KMS-11 (cell line): Measurements from ENCODE around the gene FTH1.

Experiments used
- H2AFZ ChIP-seq: fragments of 200-600 bp; sonication (generic); 2 replicates; pipeline ENCODE4 v1.6.1; 2016; ENCODE audit warnings: antibody characterized with exemption, mixed run types, low read depth
- H3K27ac ChIP-seq: fragments of 200-600 bp; sonication (generic); 2 replicates; pipeline ENCODE4 v1.6.1; 2016; ENCODE audit warnings: mild to moderate bottlenecking, mixed run types
- H3K27me3 ChIP-seq: fragments of 200-600 bp; sonication (generic); 2 replicates; pipeline ENCODE4 v1.6.1; 2017; ENCODE audit warnings: mild to moderate bottlenecking, low read depth, mixed run types, moderate library complexity; ENCODE audit not compliant: insufficient read depth
- H3K36me3 ChIP-seq: fragments of 200-600 bp; sonication (generic); 2 replicates; pipeline ENCODE4 v1.6.1; 2017; ENCODE audit warnings: mild to moderate bottlenecking, mixed run types; ENCODE audit not compliant: insufficient read depth
- H3K4me1 ChIP-seq: fragments of 200-600 bp; sonication (generic); 2 replicates; pipeline ENCODE4 v1.6.1; 2016; ENCODE audit warnings: mild to moderate bottlenecking, low read depth, mixed run types; ENCODE audit not compliant: poor library complexity, severe bottlenecking
- H3K4me2 ChIP-seq: fragments of 200-600 bp; sonication (generic); 2 replicates; pipeline ENCODE4 v1.7.0; 2016; ENCODE audit warnings: mild to moderate bottlenecking, mixed run types
- H3K4me3 ChIP-seq: fragments of 200-600 bp; sonication (generic); IDR thresholded peaks from 2 replicates; pipeline ENCODE4 v1.6.1; 2017; ENCODE audit warnings: low read depth, low read length, mixed read lengths; ENCODE audit not compliant: insufficient read depth
- H3K79me2 ChIP-seq: fragments of 200-600 bp; sonication (generic); 2 replicates; pipeline ENCODE4 v1.6.1; 2016; ENCODE audit warnings: low read depth, mixed run types; ENCODE audit not compliant: insufficient read depth
- H3K9ac ChIP-seq: fragments of 200-600 bp; sonication (generic); 2 replicates; pipeline ENCODE4 v1.6.1; 2016; ENCODE audit warnings: mild to moderate bottlenecking, mixed run types
- H4K20me1 ChIP-seq: fragments of 200-600 bp; sonication (generic); 2 replicates; pipeline ENCODE4 v1.6.1; 2016; ENCODE audit warnings: mild to moderate bottlenecking, mixed run types; ENCODE audit not compliant: insufficient read depth
- CTCF ChIP-seq: fragments of 200-600 bp; sonication (generic); conservative IDR thresholded peaks from 2 replicates; pipeline ENCODE4 v1.6.1; 2017; ENCODE audit warnings: low read depth, mild to moderate bottlenecking, antibody characterized with exemption, low read length, moderate library complexity, mixed read lengths

Gene FTH1

GRCh38 chr11:61927501-61927900 is 39.9 kb downstream of the FTH1 start:
- Histone ChIP-seq H3K4me2 (no peak overlapping the region), H4K20me1 (no peaks in the 10 kb centered on the region), H3K4me3 (no peak overlapping the region), H3K9ac (no peak overlapping the region), H3K27ac (no peak overlapping the region), H3K27me3 (no peaks in the 10 kb centered on the region), H3K4me1 (no peaks in the 10 kb centered on the region), H3K79me2 (no peaks in the 10 kb centered on the region), H2AFZ (no peak overlapping the region), H3K36me3 (no peaks in the 10 kb centered on the region)
- no peak for TF ChIP-seq CTCF

DNA sequence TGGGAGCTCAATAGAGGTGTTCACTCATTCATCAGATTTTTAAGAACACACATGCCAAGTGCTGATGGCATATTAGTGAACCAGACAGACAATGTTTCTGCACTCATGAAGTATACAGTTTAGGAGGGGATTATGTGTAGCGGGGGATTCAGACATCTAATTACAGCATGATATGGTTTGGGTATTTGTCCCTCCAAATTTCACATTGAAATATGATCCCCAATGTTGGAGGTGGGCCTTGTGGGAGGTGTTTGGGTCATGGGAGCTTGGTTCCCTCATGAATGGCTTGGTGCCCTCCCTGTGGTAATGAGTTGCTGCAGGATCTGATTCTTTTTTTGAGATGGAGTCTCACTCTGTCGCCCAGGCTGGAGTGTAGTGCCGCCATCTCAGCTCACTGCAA is 41.2 kb downstream of the FTH1 start:
- Histone ChIP-seq H3K4me2 (no peak overlapping the region), H3K4me1 (no peaks in the 10 kb centered on the region), H3K27me3 (no peaks in the 10 kb centered on the region), H3K36me3 (no peaks in the 10 kb centered on the region), H3K79me2 (no peaks in the 10 kb centered on the region), H4K20me1 (no peaks in the 10 kb centered on the region), H3K4me3 (no peak overlapping the region), H3K27ac (no peak overlapping the region), H2AFZ (no peak overlapping the region), H3K9ac (no peak overlapping the region)
- TF ChIP-seq CTCF, result no peak

DNA sequence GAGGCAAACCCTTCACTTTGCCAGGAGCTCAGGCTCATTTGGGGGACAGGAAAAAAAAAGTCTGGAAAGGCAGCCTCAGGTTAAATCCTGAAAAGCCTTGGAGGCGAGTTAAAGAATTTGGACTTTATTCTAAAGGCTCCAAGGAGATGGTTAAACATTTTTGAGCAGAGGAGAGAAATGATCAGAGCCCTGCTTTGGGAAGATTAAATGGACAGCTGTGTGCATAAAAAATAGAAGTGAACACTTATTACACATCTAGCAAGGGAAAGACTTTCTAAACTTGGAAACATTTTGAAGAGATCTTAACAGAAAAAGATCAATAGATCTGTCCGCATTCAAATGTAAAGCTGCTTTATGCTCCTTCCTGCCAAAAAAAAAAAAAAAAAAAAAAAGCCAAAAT is 41.7 kb downstream of the FTH1 start:
- H3K9ac ChIP-seq, result no peak overlapping the region
- no peak overlapping the region for H3K4me3 ChIP-seq
- H3K27ac ChIP-seq, result no peak overlapping the region
- no peaks in the 10 kb centered on the region for H4K20me1 ChIP-seq
- no peak overlapping the region for H2AFZ ChIP-seq
- H3K4me1 ChIP-seq, result no peaks in the 10 kb centered on the region
- no peaks in the 10 kb centered on the region for H3K79me2 ChIP-seq
- no peak overlapping the region for H3K4me2 ChIP-seq
- TF ChIP-seq CTCF, result no peak
- H3K27me3 ChIP-seq, result no peaks in the 10 kb centered on the region
- no peaks in the 10 kb centered on the region for H3K36me3 ChIP-seq

GRCh38 chr11:61924064-61924455 is 43.4 kb downstream of the FTH1 start:
- Histone ChIP-seq H2AFZ (no peak overlapping the region), H3K4me1 (no peaks in the 10 kb centered on the region), H3K27me3 (no peaks in the 10 kb centered on the region), H3K36me3 (no peaks in the 10 kb centered on the region), H4K20me1 (no peaks in the 10 kb centered on the region), H3K9ac (no peak overlapping the region), H3K4me2 (no peak overlapping the region), H3K79me2 (no peaks in the 10 kb centered on the region), H3K4me3 (no peak overlapping the region), H3K27ac (no peak overlapping the region)
- no peak for TF ChIP-seq CTCF
